Adrenal gland (tissue), 5 donors: ENCODE data around the gene C1orf116.

ENCODE experiments used
- POLR2A ChIP-seq, 2 donors: fragments of 450-650 bp; IDR thresholded peaks; one replicate each; pipeline ENCODE4 v1.6.1; 2017; ENCODE audit warnings: antibody characterized with exemption in 2 of 2, mild to moderate bottlenecking in 2 of 2, moderate library complexity in 1 of 2
- TF ChIP-seq, protein P1 (sequence below), 6 experiments: fragments of 450-650 bp in 4 of 6; fragments of 200-600 bp in 2 of 6; sonication (generic) in 1 of 6; IDR thresholded peaks; 1 replicate in 5 of 6; 2 replicates in 1 of 6; pipeline versions ENCODE4 v1.5.1 to v1.8.0; 2016 to 2021; ENCODE audit warnings: antibody characterized with exemption in 6 of 6, mild to moderate bottlenecking in 2 of 6, moderate library complexity in 1 of 6
- donor health status: DM: no; HTN: no; CAD: no.

DNA sequence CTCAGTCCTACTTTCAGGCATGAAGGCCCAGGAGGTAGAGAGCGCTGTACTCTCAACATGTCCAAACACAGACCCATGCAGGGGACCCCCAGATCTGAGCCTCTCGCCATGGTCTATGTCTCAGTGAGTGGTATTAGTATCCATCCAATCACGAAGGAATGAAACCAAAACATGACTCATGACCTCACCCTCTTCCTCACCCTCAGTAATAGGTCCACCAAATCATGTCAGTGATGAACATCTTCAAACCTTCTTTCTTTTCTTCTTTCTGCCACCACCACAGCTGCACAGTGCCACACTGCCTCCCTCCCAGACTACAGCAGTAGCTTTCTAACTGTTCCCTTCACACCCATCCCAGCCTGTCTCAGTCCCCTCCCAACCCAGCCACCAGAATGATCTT is 16.8 kb downstream of the C1orf116 start:
- TF ChIP-seq, protein P1, sequence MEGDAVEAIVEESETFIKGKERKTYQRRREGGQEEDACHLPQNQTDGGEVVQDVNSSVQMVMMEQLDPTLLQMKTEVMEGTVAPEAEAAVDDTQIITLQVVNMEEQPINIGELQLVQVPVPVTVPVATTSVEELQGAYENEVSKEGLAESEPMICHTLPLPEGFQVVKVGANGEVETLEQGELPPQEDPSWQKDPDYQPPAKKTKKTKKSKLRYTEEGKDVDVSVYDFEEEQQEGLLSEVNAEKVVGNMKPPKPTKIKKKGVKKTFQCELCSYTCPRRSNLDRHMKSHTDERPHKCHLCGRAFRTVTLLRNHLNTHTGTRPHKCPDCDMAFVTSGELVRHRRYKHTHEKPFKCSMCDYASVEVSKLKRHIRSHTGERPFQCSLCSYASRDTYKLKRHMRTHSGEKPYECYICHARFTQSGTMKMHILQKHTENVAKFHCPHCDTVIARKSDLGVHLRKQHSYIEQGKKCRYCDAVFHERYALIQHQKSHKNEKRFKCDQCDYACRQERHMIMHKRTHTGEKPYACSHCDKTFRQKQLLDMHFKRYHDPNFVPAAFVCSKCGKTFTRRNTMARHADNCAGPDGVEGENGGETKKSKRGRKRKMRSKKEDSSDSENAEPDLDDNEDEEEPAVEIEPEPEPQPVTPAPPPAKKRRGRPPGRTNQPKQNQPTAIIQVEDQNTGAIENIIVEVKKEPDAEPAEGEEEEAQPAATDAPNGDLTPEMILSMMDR (IDR thresholded peaks at IDR 0.05), result no peak
- TF ChIP-seq POLR2A (IDR thresholded peaks at IDR 0.05), result no peak
